NCI-H1417 (cell line): Measurements from ENCODE around the gene ADRA1B.

ENCODE experiments used
- DNase-seq, 3 experiments: peaks; one replicate each; lab custom pipeline; 2025; lab: John Stamatoyannopoulos, UW

ADRA1B gene

DNA sequence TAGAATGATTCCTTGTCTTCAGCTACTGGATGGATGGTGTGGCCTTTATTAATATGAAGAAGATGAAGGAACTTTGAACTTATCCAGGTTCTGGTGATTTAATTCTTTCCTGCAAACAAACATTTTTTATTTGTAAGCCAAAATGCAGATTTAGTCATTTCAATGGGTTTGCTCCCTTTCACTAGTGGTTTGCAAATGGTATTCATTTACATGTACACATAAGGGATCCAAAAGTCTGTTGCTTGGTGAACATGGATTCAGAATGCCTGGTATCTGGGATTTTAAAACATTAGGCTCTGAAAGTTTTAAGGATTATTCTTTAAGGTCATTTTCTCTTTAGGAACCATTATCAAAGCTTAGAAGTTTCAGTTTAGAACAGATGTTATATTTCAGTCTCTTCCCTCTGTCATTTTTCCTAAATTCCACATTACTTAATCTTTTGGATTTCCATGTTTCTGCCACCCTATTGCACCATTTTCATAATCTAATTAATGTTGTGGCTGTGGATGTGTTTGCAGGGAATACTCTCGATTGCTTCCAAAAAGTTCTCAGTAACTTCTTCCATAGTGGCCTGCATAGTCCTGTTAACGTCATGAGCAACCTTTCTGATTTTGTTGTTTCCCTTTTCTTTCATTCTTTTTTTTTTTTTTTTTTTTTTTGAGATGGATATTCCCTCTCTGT is 102.8 kb downstream of the ADRA1B start:
- no peak for DNase-seq

GRCh38 chr5:160020266-160020770 is 104.0 kb downstream of the ADRA1B start:
- DNase-seq = no peak

DNA sequence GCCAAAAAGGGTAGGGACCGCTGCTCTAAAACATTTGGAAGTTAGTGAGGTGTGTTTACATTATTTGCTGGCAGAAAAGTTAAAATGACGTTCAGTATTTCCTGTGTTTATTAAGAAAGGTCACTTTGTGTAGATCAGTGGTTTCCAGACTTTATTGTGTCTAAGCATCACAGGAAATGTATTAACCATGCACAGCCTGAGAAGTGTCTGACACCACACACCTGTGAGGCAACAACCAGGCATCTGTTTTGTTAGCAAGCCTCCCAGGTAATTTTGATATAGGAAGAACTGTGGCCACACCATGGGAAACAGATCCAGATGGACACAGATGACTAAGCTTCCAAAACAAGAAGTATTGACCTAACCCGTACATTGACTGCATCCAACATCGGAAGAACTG is 104.7 kb downstream of the ADRA1B start:
- no peak for DNase-seq

DNA sequence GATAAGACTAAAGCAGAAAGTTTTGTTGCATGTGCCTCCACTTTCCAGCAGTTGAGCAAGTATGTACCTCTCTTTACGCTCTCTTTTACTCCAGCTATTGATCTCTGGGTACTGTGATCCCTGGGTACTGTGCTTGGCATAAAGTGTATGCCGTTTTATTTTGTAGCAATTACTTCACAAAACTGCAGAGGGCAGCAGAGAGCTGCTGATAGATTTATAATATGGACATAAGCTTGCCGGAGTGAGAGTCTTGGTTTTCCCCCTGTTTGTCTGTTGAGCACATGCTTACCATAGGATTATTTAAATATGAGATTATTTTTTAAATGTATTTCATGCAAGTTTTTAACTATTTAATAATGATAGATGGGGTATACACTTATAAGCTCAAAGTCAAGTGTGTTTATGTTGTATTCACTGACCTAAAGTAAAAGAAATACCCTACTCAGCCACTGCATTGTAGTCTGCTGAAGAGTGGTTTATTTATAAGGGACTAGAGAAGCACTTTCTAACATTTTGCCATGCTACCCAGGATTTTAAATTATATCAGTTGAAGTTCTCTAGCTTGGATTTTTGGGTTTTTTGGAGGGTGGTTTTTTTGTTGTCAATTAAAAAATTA is 105.7 kb downstream of the ADRA1B start:
- DNase-seq = peak; percentile 39 to 70 (median 53)
